MM.1S (cell line): ENCODE results near the gene REST.

Experiments
- DNase-seq: peaks from one replicate; pipeline ENCODE4 v3.0.0-alpha.2; 2015
- H2AFZ ChIP-seq: fragments of 300-600 bp; sonication (generic); 2 replicates; pipeline ENCODE4 v1.6.0; 2016; ENCODE audit warnings: antibody characterized with exemption, low read length
- H3F3A ChIP-seq: fragments of 300-600 bp; sonication (generic); 2 replicates; pipeline ENCODE4 v1.6.1; 2016; ENCODE audit warnings: mild to moderate bottlenecking, antibody characterized with exemption, low read length, moderate library complexity, mixed read lengths; ENCODE audit not compliant: insufficient read depth
- H3K27ac ChIP-seq: fragments of 300-600 bp; sonication (generic); 2 replicates; pipeline ENCODE4 v1.5.1; 2016; ENCODE audit warnings: mild to moderate bottlenecking, low read length
- H3K27me3 ChIP-seq: fragments of 300-600 bp; sonication (generic); replicated peaks from 2 replicates; pipeline ENCODE4 v1.6.0; 2016; ENCODE audit warnings: low read length; ENCODE audit not compliant: insufficient read depth
- H3K36me3 ChIP-seq: fragments of 300-600 bp; sonication (generic); replicated peaks from 2 replicates; pipeline ENCODE4 v1.6.1; 2016; ENCODE audit warnings: mild to moderate bottlenecking, low read length, mixed read lengths; ENCODE audit not compliant: insufficient read depth
- H3K4me1 ChIP-seq: fragments of 300-600 bp; sonication (generic); 2 replicates; pipeline ENCODE4 v1.6.1; 2016; ENCODE audit warnings: low read length, mixed read lengths
- H3K4me2 ChIP-seq: fragments of 300-600 bp; sonication (generic); 2 replicates; pipeline ENCODE4 v1.6.0; 2016; ENCODE audit warnings: low read depth, low read length
- H3K4me3 ChIP-seq: fragments of 300-600 bp; sonication (generic); 2 replicates; pipeline ENCODE4 v1.5.1; 2016; ENCODE audit warnings: low read length, mixed read lengths
- H3K79me2 ChIP-seq: fragments of 300-600 bp; sonication (generic); 2 replicates; pipeline ENCODE4 v1.6.1; 2016; ENCODE audit warnings: mixed run types, low read length, mixed read lengths
- H3K9ac ChIP-seq: fragments of 300-600 bp; sonication (generic); 2 replicates; pipeline ENCODE4 v1.6.1; 2016; ENCODE audit warnings: low read length, mixed read lengths
- H3K9me2 ChIP-seq: fragments of 300-600 bp; sonication (generic); replicated peaks from 2 replicates; pipeline ENCODE4 v1.6.1; 2016; ENCODE audit warnings: mild to moderate bottlenecking, low read length, mixed read lengths; ENCODE audit not compliant: insufficient read depth
- H3K9me3 ChIP-seq: fragments of 300-600 bp; sonication (generic); replicated peaks from 2 replicates; pipeline ENCODE4 v1.6.1; 2016; ENCODE audit warnings: mild to moderate bottlenecking, low read length, mixed read lengths; ENCODE audit not compliant: insufficient read depth
- H4K20me1 ChIP-seq: fragments of 300-600 bp; sonication (generic); 2 replicates; pipeline ENCODE4 v1.6.1; 2016; ENCODE audit warnings: mild to moderate bottlenecking, low read length, moderate library complexity, mixed read lengths; ENCODE audit not compliant: insufficient read depth
- CTCF ChIP-seq: fragments of 300-600 bp; sonication (generic); IDR thresholded peaks from 2 replicates; pipeline ENCODE4 v1.5.1; 2016; ENCODE audit warnings: antibody characterized with exemption, low read length, mixed read lengths
- EZH2 ChIP-seq: fragments of 300-600 bp; sonication (generic); optimal IDR thresholded peaks from 2 replicates; pipeline ENCODE3; 2017; ENCODE audit warnings: low read depth, mild to moderate bottlenecking, antibody characterized with exemption, low read length, mixed read lengths
- EZH2phosphoT487 ChIP-seq: fragments of 300-600 bp; sonication (generic); IDR thresholded peaks from 2 replicates; pipeline ENCODE4 v1.6.1; 2018; ENCODE audit warnings: antibody characterized with exemption, low read length

REST gene

GRCh38 chr4:56940403-56940802, 32.7 kb downstream of the REST start:
- H2AFZ ChIP-seq, result no peak overlapping the region
- TF ChIP-seq EZH2, result no peak
- no peak for TF ChIP-seq CTCF
- no peak for TF ChIP-seq EZH2phosphoT487
- no peak for DNase-seq

GRCh38 chr4:56940971-56941370, 33.3 kb downstream of the REST start:
- Histone ChIP-seq H3K27ac (no peak overlapping the region), H3K4me2 (no peak overlapping the region)
- TF ChIP-seq EZH2, result no peak
- TF ChIP-seq CTCF, result no peak
- TF ChIP-seq EZH2phosphoT487, result no peak

More at GRCh38 chr4:56940403-56940802, 32.7 kb downstream of the REST start:
- no peak overlapping the region for H3K27ac ChIP-seq
- H3K79me2 ChIP-seq, result no peaks in the 10 kb centered on the region
- no peak overlapping the region for H3K4me3 ChIP-seq
- no peaks in the 10 kb centered on the region for H3F3A ChIP-seq
- no peaks in the 10 kb centered on the region for H4K20me1 ChIP-seq
- H3K36me3 ChIP-seq, result no peaks in the 10 kb centered on the region
- H3K4me2 ChIP-seq, result no peak overlapping the region
- no peaks in the 10 kb centered on the region for H3K4me1 ChIP-seq
- no peaks in the 10 kb centered on the region for H3K9me2 ChIP-seq
- H3K9me3 ChIP-seq, result no peaks in the 10 kb centered on the region
- H3K27me3 ChIP-seq, result no peaks in the 10 kb centered on the region
- no peak overlapping the region for H3K9ac ChIP-seq

GRCh38 chr4:56941403-56941802, 33.7 kb downstream of the REST start:
- H3K4me2 ChIP-seq, result no peak overlapping the region
- H3F3A ChIP-seq, result no peaks in the 10 kb centered on the region
- H3K9me2 ChIP-seq, result no peaks in the 10 kb centered on the region
- no peak overlapping the region for H3K4me3 ChIP-seq
- no peak overlapping the region for H3K27ac ChIP-seq
- no peaks in the 10 kb centered on the region for H4K20me1 ChIP-seq
- H3K36me3 ChIP-seq, result no peaks in the 10 kb centered on the region
- H3K4me1 ChIP-seq, result no peaks in the 10 kb centered on the region
- no peaks in the 10 kb centered on the region for H3K27me3 ChIP-seq
- H3K79me2 ChIP-seq, result no peaks in the 10 kb centered on the region
- H3K9me3 ChIP-seq, result no peaks in the 10 kb centered on the region
- no peak overlapping the region for H2AFZ ChIP-seq
- H3K9ac ChIP-seq, result no peak overlapping the region
- TF ChIP-seq CTCF, result no peak
- TF ChIP-seq EZH2, result no peak
- TF ChIP-seq EZH2phosphoT487, result no peak
- DNase-seq, result no peak

More at GRCh38 chr4:56940971-56941370, 33.3 kb downstream of the REST start:
- no peaks in the 10 kb centered on the region for H3K4me1 ChIP-seq
- no peaks in the 10 kb centered on the region for H3K79me2 ChIP-seq
- no peak overlapping the region for H3K4me3 ChIP-seq
- no peak for DNase-seq
- H3F3A ChIP-seq, result no peaks in the 10 kb centered on the region
- no peaks in the 10 kb centered on the region for H4K20me1 ChIP-seq
- no peaks in the 10 kb centered on the region for H3K27me3 ChIP-seq
- H3K9me3 ChIP-seq, result no peaks in the 10 kb centered on the region
- no peak overlapping the region for H2AFZ ChIP-seq
- H3K9me2 ChIP-seq, result no peaks in the 10 kb centered on the region
- no peak overlapping the region for H3K9ac ChIP-seq
- H3K36me3 ChIP-seq, result no peaks in the 10 kb centered on the region
